Measurements from ENCODE around the gene C5orf46.

The C5orf46 gene

GRCh38 chr5:147857302-147858129, 48.8 kb downstream of the C5orf46 start:
- peak; percentile 48 for DNase-seq

DNA sequence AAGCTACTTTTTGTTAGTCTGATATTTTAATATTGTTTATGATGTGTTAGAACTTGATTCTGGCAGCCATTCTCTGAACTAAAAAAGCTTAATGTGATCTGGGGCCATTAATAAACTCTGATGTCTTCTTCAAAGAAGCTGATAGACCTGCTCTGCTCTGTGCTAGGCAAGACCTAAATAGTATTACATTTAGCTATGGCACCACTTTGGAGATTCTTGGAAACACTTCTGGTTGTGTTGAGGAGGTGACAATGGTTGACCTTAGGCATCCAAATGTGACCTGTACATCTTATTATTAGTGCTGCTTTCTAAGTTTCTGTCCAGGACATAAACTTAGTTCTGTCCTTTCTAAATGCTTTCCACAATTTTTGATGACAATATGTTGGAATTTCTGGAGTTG, 49.5 kb downstream of the C5orf46 start:
- DNase-seq = no peak

- DNase-seq = no peak
Measured at GRCh38 chr5:147855774-147856069, 50.6 kb downstream of the C5orf46 start.

GRCh38 chr5:147854894-147855773, 51.2 kb downstream of the C5orf46 start:
- no peak for DNase-seq

- DNase-seq = no peak
Measured at GRCh38 chr5:147854331-147854730, 52.0 kb downstream of the C5orf46 start.

DNA sequence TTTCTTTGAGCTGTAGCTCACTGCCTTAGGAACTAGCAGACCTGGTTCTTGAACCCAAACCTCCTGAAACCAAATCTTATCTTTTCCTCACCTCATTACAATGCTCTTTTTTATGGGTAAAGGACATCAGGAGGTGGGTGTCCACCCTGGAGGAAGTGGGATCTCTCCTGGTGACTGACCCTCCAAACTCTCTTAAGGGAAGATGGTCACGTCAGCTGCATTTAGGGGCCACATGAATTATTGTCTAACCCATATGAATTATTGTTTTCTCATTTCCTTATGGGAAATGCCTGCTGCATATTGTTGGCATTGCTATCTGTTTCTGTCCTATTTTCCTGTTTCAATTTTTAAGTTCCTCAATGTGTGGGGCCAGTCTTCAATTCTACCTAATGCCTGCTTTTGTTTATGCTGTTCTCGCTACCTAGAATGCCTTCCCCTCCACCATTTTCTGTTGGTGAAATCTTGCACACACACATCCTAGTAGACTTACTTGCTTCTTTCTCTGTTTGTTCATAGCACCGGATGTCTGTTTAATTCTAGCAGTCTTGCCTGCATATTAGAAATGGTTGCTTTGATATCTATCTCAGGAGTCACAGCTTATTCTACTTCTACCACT, 52.9 kb downstream of the C5orf46 start:
- no peak for DNase-seq

GRCh38 chr5:147852365-147852764, 54.0 kb downstream of the C5orf46 start:
- DNase-seq = no peak

- no peak for DNase-seq
Measured at GRCh38 chr5:147851578-147851977, 54.8 kb downstream of the C5orf46 start.

DNA sequence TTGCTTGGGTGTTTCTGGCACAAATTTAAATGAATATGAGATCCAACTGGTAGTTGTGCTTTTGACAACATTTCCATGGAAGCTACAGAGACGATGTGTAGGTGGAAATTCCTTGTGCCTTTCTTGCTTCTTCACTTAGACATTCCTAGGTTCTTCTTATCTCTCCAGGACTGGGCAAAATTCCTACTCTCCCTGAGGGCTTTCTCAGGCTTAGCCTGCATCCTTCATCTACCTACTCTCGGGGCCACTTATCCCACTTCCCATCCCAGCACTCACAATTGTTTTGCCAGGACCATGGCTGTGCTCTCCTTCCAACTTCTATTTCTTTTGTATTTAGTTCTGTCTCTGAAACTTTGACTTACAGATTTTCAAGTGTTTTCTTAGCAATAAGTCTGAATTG, 57.1 kb downstream of the C5orf46 start:
- DNase-seq = no peak

DNA sequence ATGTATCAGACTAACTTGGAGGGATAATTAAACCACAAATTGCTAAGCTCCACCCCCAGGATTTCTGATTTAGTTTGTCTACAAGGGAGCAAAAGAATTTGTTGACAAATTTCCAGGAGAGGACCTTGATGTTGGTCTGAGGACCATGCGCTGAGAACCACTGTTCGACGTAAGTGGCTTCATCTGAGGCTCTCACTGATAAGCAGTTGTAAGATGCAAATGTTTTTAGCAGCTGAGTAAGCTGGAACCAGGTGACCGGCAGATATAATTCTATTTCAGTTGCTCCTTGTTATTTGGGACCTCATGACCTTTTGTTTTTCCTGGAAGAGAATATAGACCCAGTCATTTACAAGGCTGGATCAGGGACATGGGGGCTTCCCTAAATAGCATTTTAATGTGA, 60.7 kb downstream of the C5orf46 start:
- DNase-seq = no peak

- DNase-seq = no peak
Measured at GRCh38 chr5:147844846-147845245, 61.5 kb downstream of the C5orf46 start.

DNA sequence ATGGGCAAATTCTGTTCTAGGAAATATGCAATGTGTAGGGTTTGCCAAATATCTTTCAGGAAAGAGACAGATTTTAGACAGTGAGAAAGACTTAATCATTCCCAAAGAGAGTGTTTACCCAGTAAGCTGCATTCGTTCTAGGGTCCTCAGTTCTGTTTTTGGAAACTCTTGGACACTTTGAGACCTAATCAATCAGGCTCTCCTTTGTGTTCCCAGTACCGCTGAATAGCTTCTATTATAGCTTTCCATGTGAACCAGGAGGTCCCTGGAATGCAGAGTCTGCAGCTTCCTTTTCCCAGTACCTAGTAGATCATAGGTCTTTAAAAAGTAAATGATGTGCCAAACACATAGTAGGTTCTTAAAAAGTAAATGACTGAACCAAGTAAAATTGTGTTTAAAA, 63.5 kb downstream of the C5orf46 start:
- DNase-seq = no peak
